IPS DF 19.7 (cell line): ENCODE results near the gene DUSP19.
"Not testable (repeated sequence)": the region's sequence is repeated elsewhere in the genome, so short reads cannot be mapped to it uniquely, and the experiment has no call there.

ENCODE experiments used
- DNase-seq: peaks from one replicate; pipeline ENCODE4 v3.0.0-alpha.2; 2013; ENCODE audit warnings: low read depth, low spot score

DUSP19 gene

GRCh38 chr2:183078464-183079138, at the start of gene DUSP19:
TSS of gene DUSP19 (plus strand) at chr2:183078747. CDS start at chr2:183078934, 187 bp downstream.
- peak; percentile 95 for DNase-seq

DNA sequence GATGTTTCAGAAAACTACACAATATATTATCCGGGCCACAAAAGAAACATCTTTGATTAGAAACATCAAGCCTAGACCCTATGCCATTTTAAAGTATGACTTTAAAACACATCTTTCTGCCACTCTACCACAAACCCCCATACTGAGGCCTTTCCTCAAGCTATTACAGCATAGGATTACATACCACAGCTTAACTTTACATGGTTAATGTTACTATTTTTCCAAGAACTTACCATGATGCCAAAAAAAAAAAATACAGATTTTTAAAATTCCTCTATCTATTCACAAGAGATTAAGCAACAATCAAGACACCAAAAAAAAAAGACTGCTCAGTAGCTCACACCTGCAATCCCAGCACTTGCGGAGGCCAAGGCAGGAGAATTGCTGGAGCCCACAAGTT, 49.3 kb upstream of the DUSP19 start:
- DNase-seq = no peak

GRCh38 chr2:183031911-183032794, 46.4 kb upstream of the DUSP19 start:
- no peak for DNase-seq

GRCh38 chr2:183033951-183034350, 44.6 kb upstream of the DUSP19 start:
- DNase-seq = no peak

DNA sequence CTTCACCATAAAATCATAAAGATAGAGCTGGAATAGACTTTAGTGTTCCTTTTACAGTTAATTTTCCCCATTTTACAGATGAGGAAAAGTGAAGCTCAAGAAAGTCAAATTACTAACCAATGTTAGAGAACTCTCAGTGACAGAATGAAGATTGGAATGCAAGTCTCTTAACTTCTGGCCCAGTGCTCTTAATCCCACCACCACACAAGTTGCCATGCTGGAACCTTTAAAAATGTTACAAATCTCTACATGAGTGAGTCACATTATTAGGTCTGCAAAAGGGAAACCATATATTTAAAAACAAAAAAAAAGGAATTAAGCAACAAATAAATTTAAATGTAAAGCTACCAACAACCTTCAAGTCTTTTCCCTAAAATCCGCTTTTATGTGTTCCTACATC, 43.7 kb upstream of the DUSP19 start:
- no peak for DNase-seq

DNA sequence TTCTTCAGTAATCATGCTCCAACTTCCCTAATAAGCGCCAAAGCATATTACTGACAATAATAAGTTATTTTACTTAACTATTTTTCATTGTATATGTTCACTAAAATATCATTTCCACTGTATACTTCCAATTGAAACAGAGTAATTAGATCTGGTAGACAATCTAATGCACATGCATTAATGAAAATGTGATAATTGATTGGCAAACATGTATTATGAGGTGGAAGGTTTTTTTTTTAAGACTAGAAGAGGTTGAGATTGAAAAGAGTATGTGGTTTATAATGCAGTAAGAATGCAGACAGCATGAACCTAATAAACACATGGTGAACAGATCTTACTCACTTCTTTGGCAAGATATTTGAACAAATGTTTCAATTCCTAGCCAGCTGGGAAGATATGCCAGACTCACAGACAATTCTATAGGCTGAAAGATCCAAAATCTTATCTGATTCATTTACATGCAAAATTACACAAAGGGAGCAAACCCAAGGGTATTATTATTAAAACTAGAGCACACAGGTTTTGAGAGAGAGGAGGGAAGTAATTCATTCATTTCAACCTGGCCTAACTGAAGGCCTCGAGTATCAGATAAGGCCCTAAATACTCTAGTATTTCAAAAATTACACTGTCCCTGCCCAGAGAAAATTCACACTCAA, 43.1 kb upstream of the DUSP19 start:
- no peak for DNase-seq

GRCh38 chr2:183035954-183036669, 42.4 kb upstream of the DUSP19 start:
- DNase-seq = no peak

GRCh38 chr2:183037074-183037552, 41.4 kb upstream of the DUSP19 start:
- DNase-seq = no peak

GRCh38 chr2:183037553-183038340, 40.8 kb upstream of the DUSP19 start:
- DNase-seq = no peak

GRCh38 chr2:183038341-183039300, 39.9 kb upstream of the DUSP19 start, which contains the start of gene NCKAP1:
TSS of gene NCKAP1 (minus strand) at chr2:183038457. CDS start at chr2:183038099, 358 bp downstream.
- DNase-seq = peak; percentile 23

GRCh38 chr2:183040604-183041003, 37.9 kb upstream of the DUSP19 start:
- no peak for DNase-seq

DNA sequence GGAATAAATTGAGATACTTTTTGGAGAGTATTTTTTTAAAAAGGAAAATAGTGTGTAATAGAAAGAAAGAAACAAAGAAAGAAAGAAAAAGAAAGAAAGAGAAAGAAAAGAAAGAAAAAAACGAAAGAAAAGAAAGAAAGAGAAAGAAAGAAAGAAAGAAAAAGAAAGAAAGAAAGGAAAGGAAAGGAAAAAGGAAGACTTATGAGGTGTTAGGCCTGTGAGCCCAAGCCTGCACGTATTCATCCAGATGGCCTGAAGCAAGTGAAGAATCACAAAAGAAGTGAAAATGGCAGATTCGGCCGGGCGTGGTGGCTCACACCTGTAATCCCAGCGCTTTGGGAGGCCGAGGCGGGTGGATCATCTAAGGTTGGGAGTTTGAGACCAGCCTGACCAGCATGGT, 35.0 kb upstream of the DUSP19 start:
- not testable (repeated sequence) for DNase-seq

DNA sequence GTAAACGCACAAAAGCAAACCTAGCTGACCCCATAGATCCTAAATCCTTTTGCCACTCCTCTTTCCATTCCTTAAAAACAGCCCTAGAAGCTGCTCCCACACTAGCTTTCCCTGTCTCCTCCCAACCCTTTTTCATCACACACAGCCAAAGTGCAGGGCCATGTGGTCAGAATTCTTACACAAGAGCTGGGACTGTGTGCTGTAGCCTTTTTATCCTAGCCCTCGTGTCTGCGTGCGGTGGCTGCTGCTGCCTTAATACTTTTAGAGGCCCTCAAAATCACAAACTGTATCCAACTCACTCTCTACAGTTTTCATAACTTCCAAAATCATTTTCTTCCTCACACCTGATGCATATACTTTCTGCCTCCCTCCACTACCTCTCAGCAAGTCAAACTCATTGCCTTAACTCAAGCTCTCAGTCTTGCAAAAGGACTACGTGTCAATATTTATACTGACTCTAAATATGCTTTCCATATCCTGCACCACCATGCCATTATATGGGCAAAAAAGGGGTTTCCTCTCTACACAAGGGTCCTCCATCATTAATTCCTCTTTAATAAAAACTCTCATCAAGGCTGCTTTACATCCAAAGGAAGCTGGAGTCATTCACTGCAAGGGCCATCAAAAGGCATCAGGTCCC, 30.9 kb upstream of the DUSP19 start:
- not testable (repeated sequence) for DNase-seq

DNA sequence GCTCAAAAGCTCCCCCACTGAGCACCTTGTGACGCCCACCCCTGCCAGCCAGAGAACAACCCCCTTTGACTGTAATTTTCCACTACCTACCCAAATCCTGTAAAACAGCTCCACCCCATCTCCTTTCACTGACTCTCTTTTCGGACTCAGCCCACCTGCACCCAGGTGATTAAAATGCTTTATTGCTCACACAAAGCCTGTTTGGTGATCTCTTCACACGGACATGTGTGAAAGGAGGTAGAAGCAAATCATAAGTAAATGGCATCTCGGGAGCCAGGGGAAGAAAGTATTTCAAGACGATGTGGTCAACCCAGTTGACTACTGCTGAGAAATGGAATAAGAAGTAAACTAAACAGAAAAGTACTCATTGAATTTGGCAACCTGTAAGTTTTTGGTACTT, 29.1 kb upstream of the DUSP19 start:
- no peak for DNase-seq

DNA sequence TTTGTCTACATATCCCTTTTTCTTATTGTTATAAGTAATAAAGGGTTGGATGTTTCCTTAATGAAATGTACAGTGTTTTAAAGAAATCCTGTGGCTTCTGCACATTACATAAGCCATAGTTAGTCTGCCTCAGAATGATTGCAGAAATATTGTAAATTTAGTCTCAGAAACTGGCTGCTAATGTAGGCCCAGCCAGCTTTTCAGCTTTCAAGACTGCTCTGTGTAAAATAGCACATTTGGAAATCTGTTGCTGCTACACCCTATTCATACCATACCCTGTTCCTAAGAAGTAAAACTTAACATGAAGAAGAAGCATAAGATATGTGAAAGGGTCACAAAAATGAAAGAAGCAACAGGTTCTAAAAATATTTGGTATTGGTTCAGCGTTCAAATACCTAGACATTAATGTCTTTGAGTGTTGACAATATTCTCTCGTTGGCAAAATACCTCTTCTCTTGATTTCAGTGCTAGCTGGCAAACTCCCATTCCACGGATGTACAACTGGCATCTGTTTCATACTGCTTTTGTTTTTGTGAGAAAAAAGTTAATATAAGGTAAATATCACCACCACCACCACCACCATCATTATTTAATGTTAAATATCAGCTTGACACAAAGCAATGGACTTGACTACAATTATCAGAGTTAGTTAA, 21.1 kb upstream of the DUSP19 start:
- no peak for DNase-seq

DNA sequence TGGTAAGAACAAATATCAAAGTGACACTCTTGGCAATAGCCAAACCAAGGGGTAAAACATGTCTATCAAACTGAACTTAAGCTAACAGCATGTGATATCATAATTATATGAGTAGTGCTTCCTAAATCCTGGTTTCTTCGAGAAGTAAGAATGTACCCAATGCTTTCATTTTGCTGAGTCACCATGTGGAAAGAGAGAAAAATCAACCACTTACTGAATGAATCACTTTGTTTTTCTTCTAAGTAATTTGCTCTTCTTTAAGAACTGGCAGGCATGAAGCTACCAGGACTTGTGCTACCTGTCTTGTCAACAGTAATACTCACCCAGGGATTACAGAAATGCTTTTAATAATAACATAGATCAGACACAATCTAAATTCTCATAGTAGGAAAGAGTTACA, 19.0 kb upstream of the DUSP19 start:
- no peak for DNase-seq

- no peak for DNase-seq
Observed at GRCh38 chr2:183060571-183061231, 17.8 kb upstream of the DUSP19 start.

DNA sequence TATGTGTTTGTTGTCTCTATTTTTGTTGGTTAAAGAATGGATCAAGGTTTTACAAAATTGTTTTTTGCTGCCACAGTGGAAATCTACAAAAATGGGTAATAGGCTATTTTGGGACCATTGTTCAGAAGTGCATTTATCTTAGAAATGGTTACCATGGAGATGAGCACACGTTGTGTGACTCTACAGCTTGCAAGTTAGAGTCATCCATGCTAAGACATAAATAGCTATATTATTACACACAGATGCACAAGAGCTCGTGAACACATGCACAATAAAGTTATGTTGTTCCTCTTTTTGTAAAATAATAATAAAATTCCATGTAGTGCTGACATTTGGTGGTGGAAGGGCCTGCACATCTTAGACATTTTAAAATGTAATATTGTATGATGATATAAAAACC, 15.5 kb upstream of the DUSP19 start:
- no peak for DNase-seq
